GM12878 (cell line): ENCODE results near the gene B4GALT5.

ENCODE experiments used
- CHD1 ChIP-seq: IDR thresholded peaks from 2 replicates; pipeline ENCODE4 v1.6.1; 2012; ENCODE audit warnings: low read depth, low read length, improper control_type of control experiment
- CHD2 ChIP-seq: IDR thresholded peaks from 2 replicates; pipeline ENCODE4 v1.6.1; 2011; ENCODE audit warnings: low read depth, low read length, improper control_type of control experiment, borderline replicate concordance
- CTCF ChIP-seq, 3 experiments: IDR thresholded peaks in 2 of 3; conservative IDR thresholded peaks in 1 of 3; 2 replicates each; pipeline ENCODE4 v1.5.1; 2011; ENCODE audit warnings: low read depth in 3 of 3, low read length in 3 of 3, mild to moderate bottlenecking in 3 of 3, control low read depth in 2 of 3, moderate library complexity in 2 of 3, inconsistent platforms in 1 of 3, mixed read lengths in 1 of 3; ENCODE audit not compliant: control insufficient read depth in 2 of 3, insufficient read depth in 1 of 3; ENCODE audit errors: extremely low read depth in 1 of 3
- FOS ChIP-seq: IDR thresholded peaks from 3 replicates; pipeline ENCODE4 v1.6.1; 2011; ENCODE audit warnings: borderline replicate concordance; ENCODE audit not compliant: insufficient read length; ENCODE audit errors: extremely low read depth
- HDAC6 ChIP-seq: fragments of 200-600 bp; sonication (generic); IDR thresholded peaks from one replicate; pipeline ENCODE4 v1.8.0; 2017; ENCODE audit warnings: antibody characterized with exemption; ENCODE audit not compliant: unreplicated experiment
- JUND ChIP-seq: IDR thresholded peaks from 2 replicates; pipeline ENCODE4 v1.6.1; 2012; ENCODE audit warnings: low read depth, mild to moderate bottlenecking, low read length, improper control_type of control experiment, moderate library complexity
- MTA3 ChIP-seq: IDR thresholded peaks from 2 replicates; pipeline ENCODE4 v1.6.1; 2012; ENCODE audit warnings: low read length, inconsistent platforms, borderline replicate concordance
- NRF1 ChIP-seq: conservative IDR thresholded peaks from 2 replicates; pipeline ENCODE4 v1.6.1; 2011; ENCODE audit warnings: mild to moderate bottlenecking, low read depth, low read length, improper control_type of control experiment
- POLR2A ChIP-seq: IDR thresholded peaks from 2 replicates; pipeline ENCODE4 v1.6.1; 2011; ENCODE audit warnings: low read depth, mild to moderate bottlenecking, low read length
- SMC3 ChIP-seq: IDR thresholded peaks from 2 replicates; pipeline ENCODE4 v1.6.1; 2011; ENCODE audit warnings: low read length, improper control_type of control experiment, borderline replicate concordance
- SUZ12 ChIP-seq: fragments of 200-600 bp; sonication (generic); IDR thresholded peaks from one replicate; pipeline ENCODE4 v1.6.1; 2018; ENCODE audit warnings: antibody characterized with exemption, mild to moderate bottlenecking; ENCODE audit not compliant: unreplicated experiment
- ZNF24 ChIP-seq: fragments of 450-650 bp; IDR thresholded peaks from 2 replicates; pipeline ENCODE4 v1.6.1; 2017; ENCODE audit warnings: antibody characterized with exemption, mild to moderate bottlenecking

- TF ChIP-seq CTCF (IDR thresholded peaks at IDR 0.05 in 2 of 3, conservative IDR thresholded peaks at IDR 0.05 in 1 of 3; ENCODE audit: control insufficient read depth in 2 of 3, extremely low read depth in 1 of 3, insufficient read depth in 1 of 3, low read depth in 3 of 3, low read length in 3 of 3) (no peak), SMC3 (no peak), POLR2A (no peak), MTA3 (no peak), NRF1 (no peak), CHD2 (no peak), HDAC6 (no peak), ZNF24 (no peak), CHD1 (no peak), FOS (no peak), SUZ12 (no peak), JUND (no peak)
Observed at GRCh38 chr20:49637046-49637637, 76.5 kb downstream of the B4GALT5 start.
